Keratinocyte (primary cell): Measurements from ENCODE around the gene S1PR3. TPM values are rescaled to one million over a fixed set of nuclear protein-coding genes. Genes with fewer than 3 reads are reported as not detected.

ENCODE experiments used
- DNase-seq: peaks from one replicate; pipeline ENCODE4 v3.0.0-alpha.2; 2011; ENCODE audit warnings: low read depth, missing footprints, low spot score
- FAIRE-seq: peaks from 2 replicates; lab custom pipeline; 2011; peaks lifted over from hg19 to GRCh38; lab: Jason Lieb, UNC
- H2AFZ ChIP-seq: 2 replicates; pipeline ENCODE4 v1.6.0; 2012; ENCODE audit warnings: low read length, control low read depth, inconsistent platforms; ENCODE audit not compliant: control insufficient read depth
- H3K27ac ChIP-seq: 2 replicates; pipeline ENCODE4 v1.5.1; 2011; ENCODE audit warnings: low read length; ENCODE audit not compliant: control insufficient read depth, insufficient read depth
- H3K27me3 ChIP-seq: 3 replicates; pipeline ENCODE4 v1.6.0; 2011; ENCODE audit warnings: low read length; ENCODE audit not compliant: control insufficient read depth, insufficient read depth; ENCODE audit errors: extremely low read depth
- H3K36me3 ChIP-seq, 2 experiments: 2 replicates in 1 of 2; 3 replicates in 1 of 2; pipeline ENCODE4 v1.5.1; 2011; ENCODE audit warnings: low read length in 2 of 2, mild to moderate bottlenecking in 1 of 2; ENCODE audit not compliant: control insufficient read depth in 2 of 2, insufficient read depth in 2 of 2; ENCODE audit errors: extremely low read depth in 1 of 2
- H3K4me1 ChIP-seq: 3 replicates; pipeline ENCODE4 v1.5.1; 2011; ENCODE audit warnings: low read length; ENCODE audit not compliant: control insufficient read depth, insufficient read depth; ENCODE audit errors: extremely low read depth
- H3K4me2 ChIP-seq: 3 replicates; pipeline ENCODE4 v1.6.0; 2011; ENCODE audit warnings: low read depth, low read length; ENCODE audit not compliant: control insufficient read depth, insufficient read depth; ENCODE audit errors: extremely low read depth
- H3K4me3 ChIP-seq, 3 experiments: fragments of 200-600 bp in 1 of 3; sonication (generic) in 1 of 3; 2 replicates in 2 of 3; 3 replicates in 1 of 3; pipeline ENCODE4 v1.5.1; 2011 to 2016; ENCODE audit warnings: low read length in 3 of 3, mild to moderate bottlenecking in 3 of 3, control low read depth in 2 of 3, inconsistent platforms in 1 of 3, low read depth in 1 of 3, mixed read lengths in 1 of 3, mixed run types in 1 of 3, moderate library complexity in 1 of 3; ENCODE audit not compliant: control insufficient read depth in 2 of 3, insufficient read depth in 2 of 3; ENCODE audit errors: extremely low read depth in 1 of 3
- H3K79me2 ChIP-seq: 2 replicates; pipeline ENCODE4 v1.6.0; 2012; ENCODE audit warnings: low read length; ENCODE audit not compliant: control insufficient read depth, insufficient read depth
- H3K9ac ChIP-seq: 3 replicates; pipeline ENCODE4 v1.6.0; 2011; ENCODE audit warnings: low read length; ENCODE audit not compliant: control insufficient read depth, insufficient read depth; ENCODE audit errors: extremely low read depth
- H3K9me1 ChIP-seq: 3 replicates; pipeline ENCODE4 v1.6.0; 2011; ENCODE audit warnings: low read length; ENCODE audit not compliant: control insufficient read depth, insufficient read depth; ENCODE audit errors: extremely low read depth
- H3K9me3 ChIP-seq: 2 replicates; pipeline ENCODE4 v1.5.1; 2012; ENCODE audit warnings: low read depth, low read length; ENCODE audit not compliant: control insufficient read depth
- H4K20me1 ChIP-seq: 3 replicates; pipeline ENCODE4 v1.6.0; 2011; ENCODE audit warnings: low read length; ENCODE audit not compliant: control insufficient read depth, insufficient read depth; ENCODE audit errors: extremely low read depth
- EZH2 ChIP-seq: IDR thresholded peaks from one replicate; pipeline ENCODE4 v1.6.1; 2012; ENCODE audit warnings: inconsistent platforms, mild to moderate bottlenecking, low read length, moderate library complexity
- dilution Hi-C: fragments of 300-500 bp; cut with MboI; formaldehyde crosslinking; loops from one replicate; pipeline ENCODE4 v1.7.0; 2020; ENCODE audit warnings: low sequenced_read_pairs; ENCODE audit not compliant: extremely low pct_ligation_motif_present
- polyA plus RNA-seq, 5 experiments: library from polyadenylated mRNA; depleted of rRNA in 3 of 5; stranded (reverse) in 3 of 5; stranded (forward) in 1 of 5; unstranded in 1 of 5; fragments of >200 nt; gene quantifications; 1 replicate in 1 of 5; 2 replicates in 3 of 5; 3 replicates in 1 of 5; pipeline versions ENCODE4 v1.2.1 to v1.2.3, GENCODE V29; 2011 to 2012; ENCODE audit warnings: missing spikeins in 2 of 5, low read depth in 1 of 5, low replicate concordance in 1 of 5
- TF ChIP-seq, protein P1 (sequence below), 3 experiments: IDR thresholded peaks in 1 of 3; conservative IDR thresholded peaks in 1 of 3; optimal IDR thresholded peaks in 1 of 3; 2 replicates in 2 of 3; 3 replicates in 1 of 3; pipeline versions ENCODE3 to v1.5.1; 2011; ENCODE audit warnings: low read length in 3 of 3, mild to moderate bottlenecking in 3 of 3, moderate library complexity in 2 of 3, control low read depth in 1 of 3, inconsistent platforms in 1 of 3; ENCODE audit not compliant: insufficient read depth in 2 of 3; ENCODE audit errors: extremely low read depth in 1 of 3

Gene S1PR3
- polyA plus RNA-seq, 1 donor (not counting 4 experiments of a cell fraction or from before 2014, with no cell fraction given) = 4.1 TPM

- no peak overlapping the region for H3K9ac ChIP-seq
- no peaks in the 10 kb centered on the region for H3K79me2 ChIP-seq
- no peak for DNase-seq
- no peaks in the 10 kb centered on the region for H3K36me3 ChIP-seq
- no peaks in the 10 kb centered on the region for H3K9me1 ChIP-seq
- H3K4me3 ChIP-seq = no peak overlapping the region
- peaks cover 4% of the 10 kb centered on the region for H3K4me1 ChIP-seq
- H3K27me3 ChIP-seq = no peaks in the 10 kb centered on the region
- H3K27ac ChIP-seq = no peak overlapping the region
- no peak overlapping the region for H2AFZ ChIP-seq
- dilution Hi-C loops = no loop called here
- H3K4me2 ChIP-seq = no peak overlapping the region
- no peaks in the 10 kb centered on the region for H3K9me3 ChIP-seq
- FAIRE-seq = no peak
- TF ChIP-seq EZH2 = no peak
- TF ChIP-seq, protein P1, sequence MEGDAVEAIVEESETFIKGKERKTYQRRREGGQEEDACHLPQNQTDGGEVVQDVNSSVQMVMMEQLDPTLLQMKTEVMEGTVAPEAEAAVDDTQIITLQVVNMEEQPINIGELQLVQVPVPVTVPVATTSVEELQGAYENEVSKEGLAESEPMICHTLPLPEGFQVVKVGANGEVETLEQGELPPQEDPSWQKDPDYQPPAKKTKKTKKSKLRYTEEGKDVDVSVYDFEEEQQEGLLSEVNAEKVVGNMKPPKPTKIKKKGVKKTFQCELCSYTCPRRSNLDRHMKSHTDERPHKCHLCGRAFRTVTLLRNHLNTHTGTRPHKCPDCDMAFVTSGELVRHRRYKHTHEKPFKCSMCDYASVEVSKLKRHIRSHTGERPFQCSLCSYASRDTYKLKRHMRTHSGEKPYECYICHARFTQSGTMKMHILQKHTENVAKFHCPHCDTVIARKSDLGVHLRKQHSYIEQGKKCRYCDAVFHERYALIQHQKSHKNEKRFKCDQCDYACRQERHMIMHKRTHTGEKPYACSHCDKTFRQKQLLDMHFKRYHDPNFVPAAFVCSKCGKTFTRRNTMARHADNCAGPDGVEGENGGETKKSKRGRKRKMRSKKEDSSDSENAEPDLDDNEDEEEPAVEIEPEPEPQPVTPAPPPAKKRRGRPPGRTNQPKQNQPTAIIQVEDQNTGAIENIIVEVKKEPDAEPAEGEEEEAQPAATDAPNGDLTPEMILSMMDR (optimal IDR thresholded peaks at IDR 0.05 in 1 of 3, IDR thresholded peaks at IDR 0.05 in 1 of 3, conservative IDR thresholded peaks at IDR 0.05 in 1 of 3; ENCODE audit: extremely low read depth in 1 of 3, insufficient read depth in 2 of 3, low read length in 3 of 3) = no peak
- H4K20me1 ChIP-seq = no peaks in the 10 kb centered on the region
Observed at GRCh38 chr9:88951155-88951542, 40.1 kb upstream of the S1PR3 start.

DNA sequence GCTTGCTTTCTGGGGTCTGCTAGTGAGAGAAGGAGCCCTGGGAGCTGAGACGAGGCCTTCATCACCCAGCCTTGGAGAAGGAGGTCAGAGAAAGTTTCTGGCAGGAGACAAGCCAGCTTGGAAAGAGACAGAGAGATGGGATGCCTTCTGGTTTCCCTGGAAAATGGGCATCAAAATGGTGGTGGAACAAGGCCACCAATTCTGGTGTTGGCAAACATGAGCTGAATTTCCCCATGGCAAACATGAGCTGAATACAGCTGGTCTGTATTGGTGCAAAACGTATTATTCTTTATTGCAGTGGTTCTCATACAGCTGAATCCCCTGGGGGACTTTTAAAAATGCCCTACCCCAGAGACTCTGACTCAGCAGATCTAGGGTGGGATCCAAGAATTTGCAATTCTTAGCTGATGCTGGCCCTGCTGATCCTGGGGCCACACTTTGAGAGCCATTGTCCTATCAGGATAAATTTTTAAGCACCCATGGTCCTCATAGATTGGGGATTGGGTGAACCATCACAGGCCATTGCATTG lies 39.1 kb upstream of the S1PR3 start:
- FAIRE-seq (no peak), DNase-seq (no peak)
- Histone ChIP-seq H3K36me3 (no peaks in the 10 kb centered on the region), H4K20me1 (no peaks in the 10 kb centered on the region), H3K27ac (no peak overlapping the region), H3K4me1 (peaks cover 4% of the 10 kb centered on the region), H3K9ac (no peak overlapping the region), H3K9me1 (no peaks in the 10 kb centered on the region), H3K27me3 (no peaks in the 10 kb centered on the region), H2AFZ (no peak overlapping the region), H3K4me2 (no peak overlapping the region), H3K4me3 (no peak overlapping the region), H3K79me2 (no peaks in the 10 kb centered on the region), H3K9me3 (no peaks in the 10 kb centered on the region)
- dilution Hi-C loops = no loop called here
- no peak for TF ChIP-seq EZH2
- TF ChIP-seq, protein P1 (optimal IDR thresholded peaks at IDR 0.05 in 1 of 3, IDR thresholded peaks at IDR 0.05 in 1 of 3, conservative IDR thresholded peaks at IDR 0.05 in 1 of 3; ENCODE audit: extremely low read depth in 1 of 3, insufficient read depth in 2 of 3, low read length in 3 of 3) = no peak
